DND-41 (cell line): ENCODE data around the gene IQGAP2.

Experiments used
- EZH2 ChIP-seq: IDR thresholded peaks from 3 replicates; pipeline ENCODE4 v1.6.1; 2012; ENCODE audit warnings: borderline replicate concordance, low read depth, mild to moderate bottlenecking, moderate library complexity, low read length, inconsistent platforms; ENCODE audit not compliant: severe bottlenecking
- TF ChIP-seq, protein P1 (sequence below): IDR thresholded peaks from 2 replicates; pipeline ENCODE4 v1.5.1; 2012; ENCODE audit warnings: borderline replicate concordance, low read length, moderate library complexity, mild to moderate bottlenecking; ENCODE audit not compliant: poor library complexity, severe bottlenecking; ENCODE audit errors: extremely low read depth

DNA sequence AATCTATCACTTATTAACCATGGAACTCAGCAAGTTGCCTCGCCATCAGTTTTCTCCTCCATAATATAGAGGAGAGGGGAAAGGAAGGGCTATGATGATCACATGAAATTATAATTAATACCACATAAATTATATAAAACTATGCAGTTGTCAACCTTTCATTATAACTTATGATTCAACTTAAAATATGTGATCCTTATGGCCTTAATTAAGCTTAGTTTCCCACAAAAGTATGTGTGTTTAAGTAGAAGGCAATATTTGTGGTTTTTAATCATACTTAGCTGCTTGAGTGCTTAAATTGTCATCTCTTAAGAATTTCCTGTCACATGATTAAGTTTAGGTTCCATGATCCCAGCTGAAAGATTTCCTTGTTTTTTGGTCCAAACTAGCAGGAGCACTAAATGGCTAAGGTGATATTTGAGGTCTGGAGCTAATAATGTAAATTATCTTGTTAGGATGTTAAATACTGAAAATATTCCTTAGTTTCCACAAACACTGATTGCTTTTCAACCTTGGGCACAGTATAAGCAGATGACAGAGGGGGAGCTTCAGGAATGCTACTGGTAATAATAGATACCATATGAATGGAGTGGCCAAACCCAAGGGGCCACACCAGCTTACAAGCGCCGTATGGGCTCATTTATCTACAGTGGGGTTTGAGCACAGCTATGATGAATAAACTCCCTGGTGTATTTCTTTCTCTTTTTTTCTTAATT lies 286.4 kb downstream of the IQGAP2 start:
- TF ChIP-seq, protein P1, sequence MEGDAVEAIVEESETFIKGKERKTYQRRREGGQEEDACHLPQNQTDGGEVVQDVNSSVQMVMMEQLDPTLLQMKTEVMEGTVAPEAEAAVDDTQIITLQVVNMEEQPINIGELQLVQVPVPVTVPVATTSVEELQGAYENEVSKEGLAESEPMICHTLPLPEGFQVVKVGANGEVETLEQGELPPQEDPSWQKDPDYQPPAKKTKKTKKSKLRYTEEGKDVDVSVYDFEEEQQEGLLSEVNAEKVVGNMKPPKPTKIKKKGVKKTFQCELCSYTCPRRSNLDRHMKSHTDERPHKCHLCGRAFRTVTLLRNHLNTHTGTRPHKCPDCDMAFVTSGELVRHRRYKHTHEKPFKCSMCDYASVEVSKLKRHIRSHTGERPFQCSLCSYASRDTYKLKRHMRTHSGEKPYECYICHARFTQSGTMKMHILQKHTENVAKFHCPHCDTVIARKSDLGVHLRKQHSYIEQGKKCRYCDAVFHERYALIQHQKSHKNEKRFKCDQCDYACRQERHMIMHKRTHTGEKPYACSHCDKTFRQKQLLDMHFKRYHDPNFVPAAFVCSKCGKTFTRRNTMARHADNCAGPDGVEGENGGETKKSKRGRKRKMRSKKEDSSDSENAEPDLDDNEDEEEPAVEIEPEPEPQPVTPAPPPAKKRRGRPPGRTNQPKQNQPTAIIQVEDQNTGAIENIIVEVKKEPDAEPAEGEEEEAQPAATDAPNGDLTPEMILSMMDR, result no peak
- TF ChIP-seq EZH2, result no peak
